Subcutaneous adipose tissue (tissue), 4 donors: ENCODE results near the gene GPR35. TPM values are rescaled to one million over a fixed set of nuclear protein-coding genes. Genes with fewer than 3 reads are reported as not detected.

ENCODE experiments used
- total RNA-seq, 4 donors: library from RNA; depleted of rRNA; stranded (reverse); fragments of >200 nt; gene quantifications; one replicate each; pipeline ENCODE4 v1.1.0, GENCODE V29; 2016
- TF ChIP-seq, protein P1 (sequence below): fragments of 450-650 bp; IDR thresholded peaks from one replicate; pipeline ENCODE4 v1.5.1; 2016; ENCODE audit warnings: low read depth, mild to moderate bottlenecking, control low read depth, antibody characterized with exemption, moderate library complexity

The GPR35 gene
- total RNA-seq, 4 donors from 2014 or later = 0.44 to 3.9 (median 0.94) TPM; not detected in 1

DNA sequence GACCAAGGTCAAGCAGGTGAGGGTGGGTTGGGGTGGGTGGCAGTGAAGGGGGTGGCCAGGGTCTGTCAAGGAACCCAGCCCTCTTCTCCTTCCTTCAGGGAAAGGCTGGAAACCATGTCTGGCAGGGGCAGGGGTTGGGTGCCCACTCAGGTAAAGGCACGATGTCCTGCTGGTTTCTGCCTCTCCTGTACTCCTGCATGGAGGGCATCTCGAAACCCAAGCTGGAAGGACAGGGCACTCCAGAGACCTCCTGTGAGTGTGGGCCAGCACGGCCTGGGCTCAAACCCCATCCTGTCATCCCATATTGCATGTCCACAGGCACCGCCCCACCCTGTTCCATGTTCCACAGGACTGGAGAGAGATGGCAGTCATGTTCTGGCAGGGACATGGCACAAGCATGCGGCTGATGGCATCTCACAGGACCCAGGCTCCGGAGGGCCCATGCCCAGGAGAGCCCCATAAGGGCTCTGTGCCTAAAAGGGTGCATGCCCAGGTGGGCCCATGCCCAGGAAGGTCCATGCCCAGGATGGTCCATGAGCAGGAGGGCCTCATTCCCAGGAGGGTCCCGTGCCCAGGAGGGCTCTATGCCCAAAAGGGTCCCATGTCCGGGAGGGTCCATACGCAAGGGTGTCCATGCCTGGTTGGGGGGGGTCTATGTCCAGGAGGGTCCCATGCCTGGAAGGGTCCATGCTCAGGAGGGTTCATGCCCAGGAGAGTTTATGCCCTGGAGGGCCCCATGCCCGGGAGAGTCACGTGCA lies 6.4 kb downstream of the GPR35 start:
- TF ChIP-seq, protein P1, sequence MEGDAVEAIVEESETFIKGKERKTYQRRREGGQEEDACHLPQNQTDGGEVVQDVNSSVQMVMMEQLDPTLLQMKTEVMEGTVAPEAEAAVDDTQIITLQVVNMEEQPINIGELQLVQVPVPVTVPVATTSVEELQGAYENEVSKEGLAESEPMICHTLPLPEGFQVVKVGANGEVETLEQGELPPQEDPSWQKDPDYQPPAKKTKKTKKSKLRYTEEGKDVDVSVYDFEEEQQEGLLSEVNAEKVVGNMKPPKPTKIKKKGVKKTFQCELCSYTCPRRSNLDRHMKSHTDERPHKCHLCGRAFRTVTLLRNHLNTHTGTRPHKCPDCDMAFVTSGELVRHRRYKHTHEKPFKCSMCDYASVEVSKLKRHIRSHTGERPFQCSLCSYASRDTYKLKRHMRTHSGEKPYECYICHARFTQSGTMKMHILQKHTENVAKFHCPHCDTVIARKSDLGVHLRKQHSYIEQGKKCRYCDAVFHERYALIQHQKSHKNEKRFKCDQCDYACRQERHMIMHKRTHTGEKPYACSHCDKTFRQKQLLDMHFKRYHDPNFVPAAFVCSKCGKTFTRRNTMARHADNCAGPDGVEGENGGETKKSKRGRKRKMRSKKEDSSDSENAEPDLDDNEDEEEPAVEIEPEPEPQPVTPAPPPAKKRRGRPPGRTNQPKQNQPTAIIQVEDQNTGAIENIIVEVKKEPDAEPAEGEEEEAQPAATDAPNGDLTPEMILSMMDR = no peak

GRCh38 chr2:240632306-240632721 lies 7.0 kb downstream of the GPR35 start:
- TF ChIP-seq, protein P1 = no peak

GRCh38 chr2:240635121-240635997 lies 10.1 kb downstream of the GPR35 start:
- TF ChIP-seq, protein P1 = no peak

GRCh38 chr2:240635998-240636547 lies 10.8 kb downstream of the GPR35 start:
- TF ChIP-seq, protein P1 = no peak

GRCh38 chr2:240636563-240637115 lies 11.4 kb downstream of the GPR35 start:
- TF ChIP-seq, protein P1 = no peak

DNA sequence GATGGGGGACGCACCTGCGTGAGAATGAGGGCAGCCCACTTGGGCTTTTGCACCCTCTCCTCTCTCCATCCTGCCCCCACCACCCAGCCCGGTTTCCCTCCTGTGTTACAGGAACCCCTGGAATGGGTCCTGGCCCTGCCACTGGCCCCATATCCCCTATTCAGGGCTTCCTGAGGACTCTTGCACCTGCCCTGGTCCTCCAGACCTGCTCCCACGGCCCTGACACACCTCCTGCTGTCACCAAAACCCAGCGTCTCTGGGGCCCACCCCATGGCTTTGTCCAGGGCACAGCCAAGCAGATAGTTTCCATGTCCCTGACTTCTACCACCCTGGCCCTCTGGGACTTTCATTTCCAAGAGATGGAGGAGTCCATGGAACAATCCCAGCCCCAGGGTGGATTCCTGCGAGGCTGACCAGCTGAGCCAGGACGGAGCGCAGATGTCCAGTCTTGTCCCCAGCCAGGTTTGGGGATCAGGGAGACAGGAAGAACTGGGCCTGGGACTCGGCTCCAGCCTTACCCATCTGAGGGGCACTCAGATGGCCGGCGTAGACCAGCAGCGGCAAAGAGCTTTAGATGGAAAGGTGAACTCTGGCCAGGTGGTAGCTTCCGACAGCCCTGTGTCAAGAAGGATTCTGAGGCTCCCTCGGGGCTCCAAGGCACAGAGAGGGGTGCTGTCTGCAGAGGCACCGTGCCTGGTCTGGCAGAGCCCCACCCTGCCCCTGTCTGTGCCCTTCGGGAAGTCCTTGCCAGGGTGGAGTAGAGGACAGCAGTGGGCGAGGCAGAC lies 12.0 kb downstream of the GPR35 start:
- TF ChIP-seq, protein P1 = no peak
